Astrocyte (in vitro differentiated cells and primary cell): Measurements from ENCODE around the gene PAFAH1B2.

Experiments used
- EZH2 ChIP-seq: IDR thresholded peaks from 2 replicates; pipeline ENCODE4 v1.6.1; 2012; ENCODE audit warnings: mild to moderate bottlenecking, low read length, inconsistent platforms; ENCODE audit not compliant: insufficient read depth
- TF ChIP-seq, protein P1 (sequence below): IDR thresholded peaks from 2 replicates; pipeline ENCODE4 v1.5.1; 2011; ENCODE audit warnings: low read depth, mild to moderate bottlenecking, inconsistent platforms, low read length, moderate library complexity; ENCODE audit not compliant: insufficient read depth

DNA sequence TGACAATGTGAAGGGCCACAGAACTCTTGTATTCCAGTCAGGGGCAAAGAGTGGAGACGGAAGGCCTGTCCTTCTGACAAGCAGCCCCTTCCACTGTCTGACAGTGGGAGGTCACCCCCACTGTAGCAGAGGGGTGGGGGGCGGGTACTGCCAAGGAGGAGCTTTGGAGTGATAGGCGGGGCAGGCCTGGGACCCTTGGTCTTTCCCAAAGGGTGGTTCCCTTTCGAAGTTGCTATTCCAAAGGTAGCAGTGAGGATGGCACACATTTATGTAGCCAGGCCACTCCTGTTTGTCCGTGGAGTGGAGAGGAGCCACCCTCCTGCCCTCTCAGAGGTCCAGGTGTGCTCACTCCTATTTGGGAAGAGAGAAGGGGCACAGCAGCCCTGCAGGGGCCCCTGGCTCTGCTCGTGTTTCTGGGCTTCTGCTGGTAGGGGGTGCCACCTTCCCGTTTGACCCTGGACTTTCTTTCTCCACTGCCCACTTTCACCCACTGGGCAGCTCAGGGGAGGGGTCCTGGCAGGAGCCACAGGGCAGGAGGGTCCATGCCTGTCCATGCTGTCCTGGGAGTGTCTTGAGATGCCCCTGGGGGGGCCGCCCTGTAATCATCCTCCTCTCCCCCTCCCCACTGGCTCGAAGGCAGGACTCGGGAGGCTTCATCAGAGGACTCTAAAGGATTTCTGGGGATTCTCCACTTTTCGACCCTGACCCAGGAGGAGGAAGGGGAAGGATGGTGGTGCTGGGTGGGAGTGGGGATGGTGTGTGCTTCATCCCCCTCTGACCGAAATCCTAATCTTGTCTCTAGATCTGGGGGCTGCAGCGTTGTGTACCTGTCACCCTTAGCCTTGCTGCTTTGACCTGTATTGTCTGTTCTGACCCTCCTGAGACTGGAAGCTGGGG is 56.1 kb downstream of the PAFAH1B2 start:
- TF ChIP-seq, protein P1, sequence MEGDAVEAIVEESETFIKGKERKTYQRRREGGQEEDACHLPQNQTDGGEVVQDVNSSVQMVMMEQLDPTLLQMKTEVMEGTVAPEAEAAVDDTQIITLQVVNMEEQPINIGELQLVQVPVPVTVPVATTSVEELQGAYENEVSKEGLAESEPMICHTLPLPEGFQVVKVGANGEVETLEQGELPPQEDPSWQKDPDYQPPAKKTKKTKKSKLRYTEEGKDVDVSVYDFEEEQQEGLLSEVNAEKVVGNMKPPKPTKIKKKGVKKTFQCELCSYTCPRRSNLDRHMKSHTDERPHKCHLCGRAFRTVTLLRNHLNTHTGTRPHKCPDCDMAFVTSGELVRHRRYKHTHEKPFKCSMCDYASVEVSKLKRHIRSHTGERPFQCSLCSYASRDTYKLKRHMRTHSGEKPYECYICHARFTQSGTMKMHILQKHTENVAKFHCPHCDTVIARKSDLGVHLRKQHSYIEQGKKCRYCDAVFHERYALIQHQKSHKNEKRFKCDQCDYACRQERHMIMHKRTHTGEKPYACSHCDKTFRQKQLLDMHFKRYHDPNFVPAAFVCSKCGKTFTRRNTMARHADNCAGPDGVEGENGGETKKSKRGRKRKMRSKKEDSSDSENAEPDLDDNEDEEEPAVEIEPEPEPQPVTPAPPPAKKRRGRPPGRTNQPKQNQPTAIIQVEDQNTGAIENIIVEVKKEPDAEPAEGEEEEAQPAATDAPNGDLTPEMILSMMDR, result no peak
- no peak for TF ChIP-seq EZH2
